ENCODE data around the gene MEP1B.

The MEP1B gene

GRCh38 chr18:32242395-32242794 is 52.6 kb downstream of the MEP1B start:
- TF ChIP-seq CTCF (IDR thresholded peaks at IDR 0.05) (no peak), ZFX (IDR thresholded peaks at IDR 0.05; ENCODE audit: borderline replicate concordance) (no peak)
- H3K27ac ChIP-seq = no peak overlapping the region

- TF ChIP-seq ZFX (IDR thresholded peaks at IDR 0.05; ENCODE audit: borderline replicate concordance) (no peak), CTCF (IDR thresholded peaks at IDR 0.05) (no peak)
Observed at GRCh38 chr18:32243358-32243757, 53.5 kb downstream of the MEP1B start.

GRCh38 chr18:32244881-32245280 is 55.0 kb downstream of the MEP1B start:
- no peak overlapping the region for H3K27ac ChIP-seq
- TF ChIP-seq ZFX (IDR thresholded peaks at IDR 0.05; ENCODE audit: borderline replicate concordance) (no peak), CTCF (IDR thresholded peaks at IDR 0.05) (no peak)

More at GRCh38 chr18:32243358-32243757, 53.5 kb downstream of the MEP1B start:
- H3K27ac ChIP-seq = no peak overlapping the region

- TF ChIP-seq ZFX (IDR thresholded peaks at IDR 0.05; ENCODE audit: borderline replicate concordance) (no peak), CTCF (IDR thresholded peaks at IDR 0.05) (no peak)
- H3K27ac ChIP-seq = no peak overlapping the region
Observed at GRCh38 chr18:32249147-32249929, 59.5 kb downstream of the MEP1B start.

- no peak overlapping the region for H3K27ac ChIP-seq
- TF ChIP-seq ZFX (IDR thresholded peaks at IDR 0.05; ENCODE audit: borderline replicate concordance) = no peak
Observed at GRCh38 chr18:32251466-32251865, 61.6 kb downstream of the MEP1B start.

- no peak overlapping the region for H3K27ac ChIP-seq
- no peak for TF ChIP-seq ZFX (IDR thresholded peaks at IDR 0.05; ENCODE audit: borderline replicate concordance)
- no peak for TF ChIP-seq CTCF (IDR thresholded peaks at IDR 0.05)
Observed at GRCh38 chr18:32252141-32252860, 62.5 kb downstream of the MEP1B start.

- TF ChIP-seq CTCF (IDR thresholded peaks at IDR 0.05) (no peak), ZFX (IDR thresholded peaks at IDR 0.05; ENCODE audit: borderline replicate concordance) (no peak)
- H3K27ac ChIP-seq = no peak overlapping the region
Observed at GRCh38 chr18:32255570-32255969, 65.7 kb downstream of the MEP1B start.

Measured in 22Rv1 (cell line).